ENCODE results near the gene MDFIC2. TPM values are rescaled to one million over a fixed set of nuclear protein-coding genes. Genes with fewer than 3 reads are reported as not detected.
"Not testable (repeated sequence)": the region's sequence is repeated elsewhere in the genome, so short reads cannot be mapped to it uniquely, and the experiment has no call there.

MDFIC2 gene
- polyA plus RNA-seq (ENCODE audit: insufficient read length in 4 of 4): not detected

- DNase-seq (ENCODE audit: low read depth in 4 of 4, low spot score in 3 of 4): no peak
Measured at GRCh38 chr3:70312336-70312735, at the start of gene MDFIC2. TSS of gene MDFIC2 (minus strand) at chr3:70312638. CDS start at chr3:70311973, 665 bp downstream.

GRCh38 chr3:70360979-70361760 is 48.7 kb upstream of the MDFIC2 start:
- DNase-seq (ENCODE audit: low read depth in 4 of 4, low spot score in 3 of 4): no peak

DNA sequence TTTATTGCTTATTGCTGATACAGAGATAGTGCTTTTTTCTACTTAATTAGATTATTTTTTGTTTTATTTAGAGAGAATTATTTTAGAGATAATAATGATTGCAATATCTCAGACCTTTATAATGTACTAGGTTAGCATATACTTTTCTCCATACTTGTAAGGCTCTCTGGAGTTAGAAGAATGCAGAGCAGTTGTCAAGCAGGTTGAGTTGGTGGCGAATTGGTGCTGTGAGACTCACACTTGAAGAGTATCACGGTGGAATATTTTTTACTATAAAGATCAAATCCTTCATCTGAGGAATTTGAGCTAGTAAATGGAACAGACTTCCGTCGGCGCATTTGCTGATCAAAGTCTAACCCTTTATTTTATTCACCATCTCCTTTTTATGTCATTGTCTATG is 47.3 kb upstream of the MDFIC2 start:
- no peak for DNase-seq (ENCODE audit: low read depth in 4 of 4, low spot score in 3 of 4)

- peak in 2 of 4 donors; percentile 6 to 10 for DNase-seq (ENCODE audit: low read depth in 4 of 4, low spot score in 3 of 4)
Measured at GRCh38 chr3:70358978-70359580, 46.6 kb upstream of the MDFIC2 start.

DNA sequence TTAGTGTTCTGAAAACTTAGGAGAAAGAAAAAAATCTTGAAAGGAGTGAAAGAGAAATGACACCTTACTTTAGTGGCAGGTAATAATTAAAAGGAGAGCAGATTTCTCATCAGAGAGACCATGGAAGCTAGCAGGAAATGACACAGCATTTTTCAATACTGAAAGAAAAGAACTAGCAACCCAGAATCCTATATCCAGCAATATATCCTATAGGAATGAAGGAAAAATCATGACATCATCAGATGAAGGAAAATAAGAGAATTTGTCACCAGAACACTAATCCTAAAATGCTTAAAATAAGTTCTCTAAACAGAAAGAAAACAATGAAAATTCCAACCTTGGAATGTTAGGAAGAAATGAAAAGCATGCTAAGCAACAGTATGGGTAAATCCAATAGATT is 39.8 kb upstream of the MDFIC2 start:
- no peak for DNase-seq (ENCODE audit: low read depth in 4 of 4, low spot score in 3 of 4)

DNA sequence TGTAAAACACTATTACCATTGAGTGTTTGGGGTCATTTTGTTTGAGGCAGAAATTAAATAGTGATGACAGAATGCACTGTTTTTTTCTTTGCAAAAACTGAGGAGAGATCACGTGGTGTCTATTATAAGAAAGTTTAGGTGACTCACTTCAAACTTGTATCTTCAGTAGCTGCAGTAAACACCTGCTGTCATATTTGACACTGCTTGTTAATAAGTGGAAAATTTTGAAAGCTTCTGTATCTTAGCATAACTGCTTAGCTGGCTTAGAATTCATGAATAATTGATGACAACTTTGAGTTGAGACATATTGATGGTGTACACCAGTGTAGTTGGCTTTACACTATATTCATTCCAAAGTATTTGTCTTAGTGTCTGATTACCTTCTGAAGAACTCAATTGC is 29.7 kb upstream of the MDFIC2 start:
- no peak for DNase-seq (ENCODE audit: low read depth in 4 of 4, low spot score in 3 of 4)

GRCh38 chr3:70336885-70337284 is 24.4 kb upstream of the MDFIC2 start:
- DNase-seq (ENCODE audit: low read depth in 4 of 4, low spot score in 3 of 4): not testable (repeated sequence)

- no peak for DNase-seq (ENCODE audit: low read depth in 4 of 4, low spot score in 3 of 4)
Measured at GRCh38 chr3:70333080-70333479, 20.6 kb upstream of the MDFIC2 start.

GRCh38 chr3:70315021-70315420 is 2.6 kb upstream of the MDFIC2 start:
- DNase-seq (ENCODE audit: low read depth in 4 of 4, low spot score in 3 of 4): no peak

- DNase-seq (ENCODE audit: low read depth in 4 of 4, low spot score in 3 of 4): no peak
Measured at GRCh38 chr3:70310809-70311208, 1.6 kb downstream of the MDFIC2 start.

GRCh38 chr3:70309591-70309990 is 2.8 kb downstream of the MDFIC2 start:
- DNase-seq (ENCODE audit: low read depth in 4 of 4, low spot score in 3 of 4): no peak

DNA sequence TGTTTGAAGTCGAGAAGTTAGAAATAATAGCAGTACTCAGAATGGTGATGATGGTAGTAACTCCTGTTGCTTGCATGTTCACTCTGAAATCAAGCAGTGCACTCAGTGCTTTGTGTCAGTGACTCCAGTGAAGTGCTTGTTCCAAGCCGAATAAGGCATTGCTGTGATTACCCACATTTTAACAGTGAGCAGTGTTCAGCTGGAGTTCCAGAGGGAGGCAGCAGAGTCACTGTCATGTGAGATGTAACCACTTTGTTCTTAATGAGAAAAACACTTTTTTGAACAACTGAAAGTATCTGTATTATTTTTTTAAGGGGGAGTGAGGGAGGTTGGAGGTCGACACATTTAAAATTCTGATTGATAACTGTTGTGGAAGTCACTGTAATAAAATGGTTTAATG is 3.7 kb downstream of the MDFIC2 start:
- DNase-seq (ENCODE audit: low read depth in 4 of 4, low spot score in 3 of 4): peak in 1 of 4 donors; percentile 3

GRCh38 chr3:70306736-70307135 is 5.7 kb downstream of the MDFIC2 start:
- DNase-seq (ENCODE audit: low read depth in 4 of 4, low spot score in 3 of 4): no peak

DNA sequence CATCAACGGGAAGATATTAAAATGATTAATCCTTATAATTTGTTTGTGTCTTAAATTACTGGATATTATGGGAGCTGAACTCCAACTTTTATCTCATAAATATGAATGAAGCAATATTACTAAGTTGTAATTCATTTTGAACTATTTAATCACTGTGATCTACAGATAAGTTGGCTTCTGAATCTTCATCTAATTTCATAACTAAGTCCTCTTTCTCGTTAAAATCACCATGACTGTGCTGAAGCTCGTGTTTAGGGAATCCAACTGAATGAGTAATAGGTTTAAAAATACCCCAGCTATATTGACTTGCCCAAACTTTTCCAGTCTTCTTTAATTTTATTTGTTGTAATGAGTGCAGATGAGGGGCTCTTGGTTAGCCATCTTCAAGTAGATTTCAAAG is 14.1 kb downstream of the MDFIC2 start:
- no peak for DNase-seq (ENCODE audit: low read depth in 4 of 4, low spot score in 3 of 4)

DNA sequence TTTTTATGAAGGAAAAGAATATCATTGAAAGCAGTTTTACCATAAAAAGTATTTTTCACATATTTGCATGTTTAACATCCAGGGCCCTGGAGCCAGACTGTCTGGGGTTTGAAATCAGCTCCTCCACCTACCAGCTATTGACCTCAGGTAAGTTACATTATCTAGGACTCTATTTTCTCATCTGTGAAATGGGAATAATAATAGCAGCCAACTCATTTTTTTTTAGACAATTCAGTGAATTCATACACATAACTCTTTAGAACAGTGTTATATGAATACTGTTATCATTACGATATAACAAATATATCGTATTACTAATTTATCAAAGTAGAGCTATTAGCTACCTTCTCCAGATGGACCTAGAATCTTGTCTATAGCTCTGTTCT is 21.3 kb downstream of the MDFIC2 start:
- no peak for DNase-seq (ENCODE audit: low read depth in 4 of 4, low spot score in 3 of 4)

GRCh38 chr3:70290431-70291096 is 21.9 kb downstream of the MDFIC2 start:
- not testable (repeated sequence) for DNase-seq (ENCODE audit: low read depth in 4 of 4, low spot score in 3 of 4)

GRCh38 chr3:70281663-70282062 is 30.8 kb downstream of the MDFIC2 start:
- DNase-seq (ENCODE audit: low read depth in 4 of 4, low spot score in 3 of 4): no peak

DNA sequence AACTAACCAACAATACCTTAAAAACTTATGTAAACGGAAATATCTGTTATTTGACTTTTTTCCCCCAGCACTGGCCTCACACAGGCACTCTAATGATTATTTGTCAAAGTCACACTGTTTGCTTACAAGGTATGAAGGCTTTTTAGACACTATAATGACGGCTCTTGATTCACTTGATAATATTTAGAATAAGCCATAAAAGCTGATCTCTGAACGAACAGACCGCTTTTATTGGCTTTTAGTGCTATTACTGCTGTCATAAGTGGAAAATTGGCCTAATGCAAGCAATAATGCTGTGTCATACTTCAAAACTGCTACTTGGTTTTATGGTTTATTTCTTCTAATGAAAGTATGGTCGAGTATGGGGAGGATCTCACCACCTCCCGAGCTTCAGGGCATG is 35.1 kb downstream of the MDFIC2 start:
- DNase-seq (ENCODE audit: low read depth in 4 of 4, low spot score in 3 of 4): no peak

GRCh38 chr3:70276901-70277300 is 35.5 kb downstream of the MDFIC2 start:
- DNase-seq (ENCODE audit: low read depth in 4 of 4, low spot score in 3 of 4): no peak

DNA sequence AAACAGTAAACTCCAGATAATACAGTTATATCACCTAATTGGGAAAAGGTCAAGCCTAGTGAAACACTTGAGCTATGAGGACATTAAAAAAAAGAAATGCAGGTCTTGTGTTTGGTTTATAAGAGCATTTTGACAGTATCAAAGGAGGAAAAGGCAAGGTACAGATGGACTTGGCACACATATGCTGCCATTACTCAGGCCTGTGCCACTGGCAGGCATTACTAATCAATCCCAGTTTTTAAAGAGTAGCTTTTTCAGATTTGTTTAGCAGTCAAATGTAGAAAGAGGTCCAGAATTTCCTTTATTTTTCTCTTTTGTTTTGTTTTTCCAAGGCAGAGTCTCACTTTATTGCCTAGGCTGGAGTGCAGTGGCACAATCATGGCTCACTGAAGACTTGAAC is 38.9 kb downstream of the MDFIC2 start:
- no peak for DNase-seq (ENCODE audit: low read depth in 4 of 4, low spot score in 3 of 4)

- no peak for DNase-seq (ENCODE audit: low read depth in 4 of 4, low spot score in 3 of 4)
Measured at GRCh38 chr3:70272798-70273197, 39.6 kb downstream of the MDFIC2 start.
